Measurements from ENCODE around the gene COX10.

The COX10 gene

GRCh38 chr17:14070344-14070984 lies 1.2 kb downstream of the COX10 start:
- DNase-seq (ENCODE audit: low read depth in 2 of 2): no peak

- DNase-seq (ENCODE audit: low read depth in 2 of 2): no peak
Measured at GRCh38 chr17:14072881-14073280, 3.6 kb downstream of the COX10 start.

GRCh38 chr17:14078027-14078426 lies 8.7 kb downstream of the COX10 start:
- DNase-seq (ENCODE audit: low read depth in 2 of 2): no peak

GRCh38 chr17:14080847-14081251 lies 11.5 kb downstream of the COX10 start:
- DNase-seq (ENCODE audit: low read depth in 2 of 2): no peak

GRCh38 chr17:14082848-14083247 lies 13.5 kb downstream of the COX10 start:
- no peak for DNase-seq (ENCODE audit: low read depth in 2 of 2)

GRCh38 chr17:14084955-14085354 lies 15.7 kb downstream of the COX10 start:
- no peak for DNase-seq (ENCODE audit: low read depth in 2 of 2)

GRCh38 chr17:14086189-14086588 lies 16.9 kb downstream of the COX10 start:
- no peak for DNase-seq (ENCODE audit: low read depth in 2 of 2)

- DNase-seq (ENCODE audit: low read depth in 2 of 2): no peak
Measured at GRCh38 chr17:14089179-14089578, 19.9 kb downstream of the COX10 start.

- no peak for DNase-seq (ENCODE audit: low read depth in 2 of 2)
Measured at GRCh38 chr17:14091367-14091766, 22.1 kb downstream of the COX10 start.

GRCh38 chr17:14092808-14093207 lies 23.5 kb downstream of the COX10 start:
- no peak for DNase-seq (ENCODE audit: low read depth in 2 of 2)

GRCh38 chr17:14094676-14095601 lies 25.6 kb downstream of the COX10 start:
- no peak for DNase-seq (ENCODE audit: low read depth in 2 of 2)

- DNase-seq (ENCODE audit: low read depth in 2 of 2): no peak
Measured at GRCh38 chr17:14095631-14096030, 26.3 kb downstream of the COX10 start.

GRCh38 chr17:14098246-14098645 lies 28.9 kb downstream of the COX10 start:
- no peak for DNase-seq (ENCODE audit: low read depth in 2 of 2)

- no peak for DNase-seq (ENCODE audit: low read depth in 2 of 2)
Measured at GRCh38 chr17:14101976-14102375, 32.7 kb downstream of the COX10 start.

- no peak for DNase-seq (ENCODE audit: low read depth in 2 of 2)
Measured at GRCh38 chr17:14103836-14104235, 34.5 kb downstream of the COX10 start.

- DNase-seq (ENCODE audit: low read depth in 2 of 2): no peak
Measured at GRCh38 chr17:14104734-14105133, 35.4 kb downstream of the COX10 start.

- no peak for DNase-seq (ENCODE audit: low read depth in 2 of 2)
Measured at GRCh38 chr17:14107889-14108288, 38.6 kb downstream of the COX10 start.

GRCh38 chr17:14112407-14112806 lies 43.1 kb downstream of the COX10 start:
- no peak for DNase-seq (ENCODE audit: low read depth in 2 of 2)

- no peak for DNase-seq (ENCODE audit: low read depth in 2 of 2)
Measured at GRCh38 chr17:14113137-14113536, 43.8 kb downstream of the COX10 start.

- DNase-seq (ENCODE audit: low read depth in 2 of 2): no peak
Measured at GRCh38 chr17:14116263-14117024, 47.1 kb downstream of the COX10 start.

GRCh38 chr17:14118951-14119350 lies 49.6 kb downstream of the COX10 start:
- no peak for DNase-seq (ENCODE audit: low read depth in 2 of 2)

GRCh38 chr17:14119546-14119945 lies 50.2 kb downstream of the COX10 start:
- DNase-seq (ENCODE audit: low read depth in 2 of 2): no peak
